HG03469 (cell line): ENCODE data around the gene MIOX.

Experiments
- ATAC-seq: cut with Tn5 transposase; IDR thresholded peaks from one replicate; pipeline ENCODE4 v1.9.1; 2021; ENCODE audit warnings: mild to moderate bottlenecking, moderate library complexity, moderate number of reproducible peaks; ENCODE audit not compliant: unreplicated experiment

MIOX gene

GRCh38 chr22:50488886-50489285, 2.2 kb downstream of the MIOX start:
- no peak for ATAC-seq

DNA sequence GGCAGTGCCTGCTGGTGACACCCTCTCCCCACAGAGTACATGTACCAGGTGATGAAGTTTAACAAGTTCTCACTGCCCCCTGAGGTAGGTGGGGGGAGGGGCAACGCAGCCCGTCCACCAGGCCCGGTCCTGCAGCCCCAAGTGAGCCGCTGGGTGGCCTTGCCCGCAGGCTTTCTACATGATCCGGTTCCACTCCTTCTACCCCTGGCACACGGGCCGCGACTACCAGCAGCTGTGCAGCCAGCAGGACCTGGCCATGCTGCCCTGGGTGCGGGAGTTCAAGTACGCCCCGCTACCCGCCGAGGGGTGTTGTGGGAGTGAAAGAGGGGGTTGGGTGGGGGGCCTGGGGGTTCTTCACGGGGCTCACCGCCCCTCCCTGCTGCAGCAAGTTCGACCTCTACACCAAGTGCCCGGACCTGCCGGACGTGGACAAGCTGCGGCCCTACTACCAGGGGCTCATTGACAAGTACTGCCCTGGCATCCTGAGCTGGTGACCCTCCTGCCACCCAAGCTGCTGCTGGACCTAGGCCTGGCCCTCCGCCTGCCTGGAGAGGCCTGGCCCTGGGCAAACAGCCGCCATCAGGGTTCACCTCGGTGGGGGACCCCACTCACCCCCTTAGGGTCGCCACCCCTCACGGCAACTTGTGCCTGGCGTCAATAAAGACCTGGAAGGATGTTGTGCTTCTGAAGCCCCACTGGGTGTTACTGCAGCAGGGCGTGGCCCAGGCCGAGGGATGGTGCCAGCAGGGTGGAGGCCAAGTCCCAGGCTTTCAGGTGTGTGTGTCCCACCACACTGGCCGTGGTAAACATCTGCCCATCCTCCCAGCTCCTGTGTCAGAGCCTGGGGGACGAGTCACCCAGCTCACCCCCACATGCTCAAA, 2.9 kb downstream of the MIOX start:
- ATAC-seq, result no peak

DNA sequence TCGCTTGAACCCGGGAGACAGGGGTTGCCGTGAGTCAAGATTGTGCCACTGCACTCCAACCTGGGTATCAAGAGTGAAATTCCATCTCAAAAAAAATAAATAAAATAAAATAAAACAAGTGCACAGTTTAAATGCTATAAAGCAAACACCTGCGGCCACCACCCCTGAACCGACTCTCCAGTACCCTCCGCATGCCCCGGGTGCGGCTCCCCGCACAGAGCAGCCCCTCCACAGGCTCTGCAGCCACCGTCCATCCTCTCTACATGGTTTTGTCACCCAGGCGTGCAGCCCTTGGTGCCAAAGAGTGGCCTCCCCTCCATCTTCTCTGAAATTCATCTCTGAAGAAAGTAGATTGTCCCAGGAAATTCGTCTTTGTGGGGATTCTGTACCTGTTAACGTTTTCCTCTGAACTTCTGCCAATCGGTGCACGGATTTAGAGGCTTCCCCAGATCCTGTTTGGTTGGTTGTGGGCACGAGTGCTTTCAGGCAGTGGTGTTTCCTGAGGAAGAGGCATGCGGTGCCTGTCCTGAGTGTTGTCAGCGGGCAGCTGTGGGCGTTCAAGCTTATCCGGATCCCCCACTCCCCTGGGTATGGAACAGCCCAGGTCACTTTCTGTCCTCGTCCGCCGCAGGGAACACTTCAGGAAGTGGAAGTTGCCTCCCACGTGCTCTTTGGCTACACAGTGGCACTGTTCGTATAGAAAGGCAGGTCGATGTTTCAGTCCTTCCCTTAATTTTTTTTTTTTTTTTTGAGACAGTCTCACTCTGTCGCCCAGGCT, 4.1 kb downstream of the MIOX start:
- ATAC-seq, result no peak

GRCh38 chr22:50497093-50497492, 10.4 kb downstream of the MIOX start:
- no peak for ATAC-seq

DNA sequence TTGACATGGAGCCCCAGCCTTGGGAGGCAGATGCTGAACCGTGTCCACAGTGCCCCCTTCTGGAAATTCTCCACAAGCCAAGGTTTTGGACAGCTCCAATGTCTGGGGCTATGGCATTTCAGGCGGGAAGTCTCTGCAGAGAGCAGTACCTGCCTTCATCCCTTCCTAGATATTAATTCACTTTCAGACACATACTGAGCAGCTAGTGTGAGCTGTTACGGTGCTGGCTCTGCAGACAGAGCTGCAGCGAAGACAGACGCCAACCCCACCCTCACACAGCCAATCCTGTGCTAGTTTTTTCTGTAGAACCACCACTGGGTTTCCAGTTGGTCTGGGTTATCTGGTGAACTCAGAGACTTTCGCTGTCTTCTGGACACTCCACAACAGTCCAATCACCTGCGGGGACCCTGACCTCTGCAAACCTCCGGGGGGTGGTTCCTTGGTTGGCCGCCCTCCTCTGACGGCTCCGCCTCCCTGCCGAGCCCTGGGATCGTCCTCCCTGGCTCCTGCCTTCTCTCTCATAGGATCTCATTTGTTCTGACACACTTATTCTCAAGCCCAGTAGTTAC, 11.7 kb downstream of the MIOX start:
- ATAC-seq, result no peak

- no peak for ATAC-seq
These were observed 13.8 kb downstream of the MIOX start for GRCh38 chr22:50500452-50500851.

DNA sequence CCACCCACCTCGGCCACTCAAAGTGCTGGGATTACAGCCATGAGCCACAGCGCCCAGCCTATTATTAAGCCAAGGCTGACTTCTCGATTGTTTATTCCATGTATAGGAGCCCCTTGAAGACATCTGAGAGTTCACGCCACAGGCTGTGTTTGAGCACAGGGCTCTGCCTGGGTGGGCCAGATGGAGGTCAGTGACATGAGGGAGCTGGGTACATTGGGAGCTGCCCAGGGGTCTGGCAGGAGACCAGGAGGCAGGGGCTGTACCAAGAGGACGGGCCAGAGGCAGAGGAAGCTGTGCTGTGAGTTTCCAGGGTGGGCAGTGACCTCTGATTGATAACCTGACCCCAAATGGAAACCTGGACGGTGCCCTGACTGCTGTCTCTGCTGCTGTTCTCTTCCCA, 15.4 kb downstream of the MIOX start:
- no peak for ATAC-seq

- ATAC-seq, result no peak
These were observed 16.2 kb downstream of the MIOX start for GRCh38 chr22:50502628-50503474.

DNA sequence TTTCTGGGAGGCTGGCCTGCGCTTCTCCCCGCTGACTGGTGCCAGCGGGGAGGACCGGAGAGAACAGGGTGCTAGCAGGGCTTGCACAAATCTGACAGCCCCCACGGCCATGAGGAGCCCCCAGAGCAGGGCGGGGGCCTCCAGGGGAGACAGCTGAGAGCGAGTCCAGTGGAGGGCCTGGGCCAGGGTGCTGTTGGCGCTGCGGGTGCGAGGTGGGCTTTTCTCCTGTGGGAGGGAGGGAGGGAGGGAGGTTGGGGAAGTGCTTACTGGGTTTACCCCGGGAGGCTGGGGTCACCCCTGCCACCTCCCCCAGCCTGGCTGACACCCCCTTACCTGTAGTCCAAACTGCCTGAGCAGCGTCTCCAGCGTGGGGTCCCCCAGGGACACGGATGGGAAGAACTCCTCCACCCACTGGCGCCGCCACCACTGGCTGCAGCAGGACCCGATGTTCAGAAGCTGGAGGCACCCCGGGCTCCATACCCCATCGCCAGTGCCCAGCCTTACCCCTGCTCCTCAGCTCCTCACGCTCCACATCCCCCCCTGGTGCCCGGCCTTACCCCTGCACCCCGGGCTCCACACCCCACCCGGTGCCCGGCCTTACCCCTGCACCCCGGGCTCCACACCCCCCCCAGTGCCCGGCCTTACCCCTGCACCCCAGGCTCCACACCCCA, 17.0 kb downstream of the MIOX start:
- ATAC-seq, result no peak

DNA sequence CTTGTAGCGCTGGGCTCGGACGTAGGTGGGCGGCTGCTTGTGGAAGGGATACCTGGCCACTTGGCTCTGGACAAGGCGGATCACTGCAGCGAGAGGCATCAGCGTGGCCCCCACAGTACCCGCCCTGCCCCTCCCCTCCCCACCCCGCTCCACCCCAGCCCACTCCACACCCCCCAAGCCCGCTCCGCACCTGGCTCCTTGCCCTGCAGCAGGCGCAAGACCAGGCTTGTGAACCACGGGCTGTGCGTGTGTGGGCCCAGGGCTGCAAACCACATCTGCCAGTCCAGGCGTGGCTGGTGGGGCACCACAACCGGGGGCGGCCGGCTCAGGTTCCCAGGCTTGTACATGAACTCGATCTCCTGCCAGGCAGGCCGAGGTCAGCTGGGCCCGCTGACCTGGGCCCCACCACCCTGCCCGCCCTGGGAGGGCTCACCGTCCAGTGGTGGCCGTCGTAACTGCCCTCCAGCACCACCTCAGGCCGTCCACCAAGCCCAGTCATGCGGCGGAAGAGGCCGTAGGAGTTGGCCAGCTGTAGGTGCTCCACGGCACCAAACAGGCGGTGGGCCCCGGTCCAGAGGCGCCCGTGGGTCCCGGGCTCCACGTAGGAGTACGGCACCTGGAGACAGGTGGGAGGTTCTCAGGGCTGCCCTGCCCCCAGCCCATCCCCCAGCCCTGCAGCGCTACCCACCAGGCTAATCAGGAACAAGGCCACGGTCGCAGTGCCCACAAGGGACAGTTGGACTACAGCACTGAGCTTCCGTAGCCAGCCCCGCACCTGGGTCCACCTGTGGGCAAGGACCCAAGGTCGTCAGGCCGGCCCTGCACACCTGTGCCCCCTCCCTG, 17.9 kb downstream of the MIOX start:
- ATAC-seq, result no peak

GRCh38 chr22:50505276-50505775, 18.7 kb downstream of the MIOX start:
- ATAC-seq, result no peak

DNA sequence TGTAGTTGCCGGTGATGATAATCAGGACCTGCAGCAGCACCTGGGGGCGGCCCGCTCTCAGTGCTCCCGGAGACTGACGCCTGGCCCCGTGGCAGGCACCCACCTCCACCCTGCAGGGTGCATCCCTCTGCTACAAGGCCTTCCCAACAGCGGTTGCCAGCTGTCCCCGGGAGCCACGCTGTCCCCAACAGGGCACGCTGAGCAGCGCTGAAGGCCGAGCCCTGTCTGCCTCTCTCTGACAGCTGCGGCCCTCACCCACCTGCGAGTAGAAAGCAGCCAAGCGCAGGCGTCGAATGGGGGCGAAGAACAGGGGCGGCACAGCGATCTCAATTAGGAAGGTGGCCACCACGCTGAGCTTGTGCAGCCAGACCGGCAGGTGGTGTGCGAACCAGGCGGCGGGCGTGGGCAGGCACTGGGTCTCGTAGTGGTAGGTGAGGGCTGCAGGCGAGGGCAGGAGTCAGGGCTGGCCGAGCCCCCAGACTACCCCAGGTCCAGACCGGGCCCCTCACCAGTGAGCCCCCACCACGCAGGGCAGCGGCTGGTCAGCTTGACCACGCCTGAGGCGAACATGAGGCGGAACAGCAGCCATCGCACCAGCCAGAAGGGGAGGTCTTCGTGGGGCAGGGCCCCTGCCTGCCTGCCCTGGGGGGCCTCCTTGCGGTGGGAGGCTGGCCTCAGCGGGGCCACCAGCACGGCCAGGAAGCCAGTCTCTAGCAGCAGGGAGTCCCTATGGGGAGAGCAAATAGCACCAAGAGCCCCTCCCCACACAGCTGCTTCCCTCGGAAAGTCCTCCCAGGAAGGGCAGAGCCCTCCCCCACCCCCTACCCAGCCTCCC, 19.3 kb downstream of the MIOX start:
- no peak for ATAC-seq

DNA sequence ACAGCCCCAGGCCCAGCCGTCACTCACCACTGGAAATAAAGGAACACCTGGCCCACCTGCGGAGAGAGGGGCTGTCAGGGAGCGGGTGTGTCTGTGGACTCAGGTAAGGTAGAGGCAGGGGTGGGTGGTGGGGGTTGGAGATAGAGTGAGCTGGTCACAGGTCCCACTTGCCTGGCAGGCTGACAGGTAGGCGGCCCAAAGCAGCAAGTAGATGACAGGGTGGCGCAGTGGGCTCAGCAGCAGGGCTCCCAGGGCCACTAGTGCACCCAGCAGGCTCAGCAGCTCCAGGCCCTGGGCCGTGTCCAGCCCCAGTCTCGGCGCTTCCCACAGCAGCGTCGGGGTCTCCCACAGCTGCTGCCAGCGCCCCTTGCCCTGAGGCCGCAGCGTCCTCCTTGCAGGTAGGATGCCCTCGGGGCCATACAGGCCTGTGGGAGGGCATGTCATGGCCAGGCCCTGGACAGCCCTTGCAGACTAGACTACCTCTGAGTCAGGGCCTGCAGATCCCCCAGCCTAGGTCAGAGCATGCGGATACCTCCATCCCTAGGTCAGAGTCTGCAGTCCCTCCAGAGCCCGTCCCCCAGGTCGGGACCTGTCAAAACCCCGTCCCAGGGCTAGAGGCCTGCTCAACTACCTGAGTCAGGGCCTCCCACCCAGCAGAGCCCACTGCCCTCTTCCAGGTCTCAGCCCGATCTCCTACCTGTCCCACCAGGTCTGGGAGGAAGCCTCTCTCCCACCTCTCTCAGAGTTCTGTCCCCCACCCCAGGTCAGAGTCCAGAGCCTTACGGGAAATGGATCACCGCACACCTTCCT, 20.2 kb downstream of the MIOX start:
- no peak for ATAC-seq

GRCh38 chr22:50507421-50507990, 20.8 kb downstream of the MIOX start, which contains the start of gene LMF2:
Gene LMF2, minus strand, starts transcription at chr22:50507702. Its CDS starts 27 bp downstream, at chr22:50507675.
- no peak for ATAC-seq

DNA sequence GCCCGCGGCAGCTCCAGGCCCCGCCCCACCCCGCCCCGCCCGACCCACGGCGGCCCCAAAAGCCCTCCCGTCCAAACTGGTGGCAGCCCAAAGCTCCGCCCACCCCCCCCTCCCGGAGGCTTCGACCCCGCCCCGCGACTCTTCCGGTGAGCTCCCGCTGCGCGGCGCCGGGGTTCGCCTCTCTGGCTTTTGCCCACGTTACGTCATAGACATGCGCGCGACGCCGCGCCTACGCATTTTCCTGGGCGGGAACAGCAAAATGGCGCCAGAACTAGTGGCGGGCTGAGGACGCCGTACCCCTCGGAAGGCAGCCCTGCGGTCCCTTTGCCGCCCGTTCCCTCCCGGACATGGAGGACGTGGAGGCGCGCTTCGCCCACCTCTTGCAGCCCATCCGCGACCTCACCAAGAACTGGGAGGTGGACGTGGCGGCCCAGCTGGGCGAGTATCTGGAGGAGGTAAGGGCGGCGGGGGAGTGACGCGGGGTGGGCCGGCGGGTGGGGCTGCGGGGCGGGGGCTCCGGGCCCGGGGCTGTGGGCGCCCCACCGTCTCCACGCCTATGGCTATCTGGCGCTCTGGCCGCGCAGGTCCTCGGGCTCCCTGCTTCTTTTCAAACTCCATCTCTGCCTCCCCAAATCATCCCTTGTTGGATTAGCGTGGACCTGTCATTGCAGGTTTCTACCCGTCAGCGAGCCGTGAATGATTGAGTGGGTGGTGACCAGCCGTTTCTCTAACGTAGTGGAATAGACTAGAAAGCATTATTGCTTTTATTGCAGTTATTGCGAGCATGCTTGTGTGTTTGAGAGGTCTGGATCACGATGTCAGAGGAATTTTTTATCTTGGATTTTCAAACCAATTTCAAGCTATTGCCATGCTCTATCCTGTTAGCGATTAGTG, 21.6 kb downstream of the MIOX start, which contains the start of gene NCAPH2:
NCAPH2 (plus strand) TSS at position 234 of the 894 bp plus-strand sequence; CDS start at position 348, 114 bp downstream.
- ATAC-seq, result peak; percentile 43

DNA sequence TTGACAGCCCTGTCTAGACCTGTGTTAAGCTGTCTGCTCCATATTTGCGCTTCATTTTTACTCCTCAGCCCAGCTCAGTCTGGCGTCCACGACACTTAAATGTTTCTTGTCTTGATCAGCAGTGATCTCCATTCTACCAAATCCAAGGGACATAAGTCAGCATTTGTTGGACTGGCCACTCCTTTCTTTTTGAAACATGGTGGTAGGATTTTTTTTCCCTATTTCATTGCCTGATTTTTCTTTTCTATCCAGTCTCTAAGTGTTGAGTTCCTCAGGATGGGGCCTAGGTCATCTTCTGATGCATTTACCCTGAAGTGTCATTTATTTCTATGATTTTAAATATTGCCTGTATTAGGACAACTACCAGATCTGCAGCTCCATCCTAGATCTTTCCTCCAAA, 22.2 kb downstream of the MIOX start:
- no peak for ATAC-seq
